ENCODE data around the gene C4orf46. TPM values are rescaled to one million over a fixed set of nuclear protein-coding genes. Genes with fewer than 3 reads are reported as not detected.

C4orf46 gene
- total RNA-seq, 1 donor from 2014 or later, result 16.2 TPM

DNA sequence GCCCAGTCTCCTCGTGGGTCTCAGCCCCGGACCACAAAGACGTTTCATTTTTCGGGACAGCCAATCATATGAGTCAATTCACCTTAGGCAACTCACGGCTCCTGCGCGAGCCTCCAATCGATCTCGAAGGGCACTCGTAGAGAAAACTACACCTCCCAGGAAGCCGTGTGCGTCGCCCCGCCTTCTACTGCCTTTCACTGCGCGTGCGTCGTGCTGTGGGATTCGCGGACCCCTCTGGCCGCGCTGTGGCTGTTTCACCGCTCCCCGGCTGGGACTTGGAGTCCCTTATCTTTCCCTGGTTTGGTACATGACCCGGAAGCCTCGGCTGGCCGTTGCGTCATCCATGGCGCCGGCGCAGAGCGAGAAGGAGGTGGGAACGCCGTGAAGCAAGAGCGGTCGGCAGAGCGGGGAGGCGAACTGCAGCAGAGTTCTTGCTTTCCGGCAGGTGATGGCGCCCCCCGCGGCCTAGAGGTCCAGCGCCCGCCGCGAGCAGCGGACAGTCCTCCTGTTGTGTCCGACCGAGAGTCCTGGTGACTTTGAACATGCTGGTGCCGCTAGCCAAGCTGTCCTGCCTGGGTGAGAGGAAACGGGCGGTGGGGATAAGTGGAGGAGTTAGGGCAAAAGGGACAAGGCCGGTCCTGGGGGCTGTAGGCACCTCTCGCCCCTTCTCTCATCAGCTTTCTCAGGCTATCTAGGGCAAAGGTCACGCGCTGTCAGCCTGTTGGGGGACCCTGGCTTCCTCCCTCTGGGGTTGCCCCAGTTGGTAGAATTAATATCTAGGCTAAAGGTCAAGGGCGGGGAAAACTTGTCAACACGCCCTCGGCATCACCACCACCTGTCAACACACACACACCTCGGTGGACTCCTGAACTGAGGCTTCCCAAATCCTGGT, 474 bp upstream of the C4orf46 start, which contains the start of gene ETFDH:
Gene ETFDH, plus strand, starts transcription at position 382 of the 892 bp plus-strand sequence. Its CDS starts 161 bp downstream, at position 543.
- Mint-ChIP-seq H3K4me1 (peaks cover 25% of the 10 kb centered on the region), H3K4me3 (peak within 1 kb of the TSS; percentile 94), H3K27ac (peak within 1 kb of the TSS; percentile 99), H3K27me3 (ENCODE audit: low read depth) (no peaks in the 10 kb centered on the region), H3K9me3 (no peaks in the 10 kb centered on the region), H3K36me3 (peaks cover 2% of the 10 kb centered on the region)
- TF ChIP-seq, protein P1, sequence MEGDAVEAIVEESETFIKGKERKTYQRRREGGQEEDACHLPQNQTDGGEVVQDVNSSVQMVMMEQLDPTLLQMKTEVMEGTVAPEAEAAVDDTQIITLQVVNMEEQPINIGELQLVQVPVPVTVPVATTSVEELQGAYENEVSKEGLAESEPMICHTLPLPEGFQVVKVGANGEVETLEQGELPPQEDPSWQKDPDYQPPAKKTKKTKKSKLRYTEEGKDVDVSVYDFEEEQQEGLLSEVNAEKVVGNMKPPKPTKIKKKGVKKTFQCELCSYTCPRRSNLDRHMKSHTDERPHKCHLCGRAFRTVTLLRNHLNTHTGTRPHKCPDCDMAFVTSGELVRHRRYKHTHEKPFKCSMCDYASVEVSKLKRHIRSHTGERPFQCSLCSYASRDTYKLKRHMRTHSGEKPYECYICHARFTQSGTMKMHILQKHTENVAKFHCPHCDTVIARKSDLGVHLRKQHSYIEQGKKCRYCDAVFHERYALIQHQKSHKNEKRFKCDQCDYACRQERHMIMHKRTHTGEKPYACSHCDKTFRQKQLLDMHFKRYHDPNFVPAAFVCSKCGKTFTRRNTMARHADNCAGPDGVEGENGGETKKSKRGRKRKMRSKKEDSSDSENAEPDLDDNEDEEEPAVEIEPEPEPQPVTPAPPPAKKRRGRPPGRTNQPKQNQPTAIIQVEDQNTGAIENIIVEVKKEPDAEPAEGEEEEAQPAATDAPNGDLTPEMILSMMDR (IDR thresholded peaks at IDR 0.05; ENCODE audit: unreplicated experiment), result peak; percentile 54
- peak; percentile 94 to 97 for DNase-seq (ENCODE audit: low spot score in 2 of 2, unreplicated experiment in 2 of 2)

DNA sequence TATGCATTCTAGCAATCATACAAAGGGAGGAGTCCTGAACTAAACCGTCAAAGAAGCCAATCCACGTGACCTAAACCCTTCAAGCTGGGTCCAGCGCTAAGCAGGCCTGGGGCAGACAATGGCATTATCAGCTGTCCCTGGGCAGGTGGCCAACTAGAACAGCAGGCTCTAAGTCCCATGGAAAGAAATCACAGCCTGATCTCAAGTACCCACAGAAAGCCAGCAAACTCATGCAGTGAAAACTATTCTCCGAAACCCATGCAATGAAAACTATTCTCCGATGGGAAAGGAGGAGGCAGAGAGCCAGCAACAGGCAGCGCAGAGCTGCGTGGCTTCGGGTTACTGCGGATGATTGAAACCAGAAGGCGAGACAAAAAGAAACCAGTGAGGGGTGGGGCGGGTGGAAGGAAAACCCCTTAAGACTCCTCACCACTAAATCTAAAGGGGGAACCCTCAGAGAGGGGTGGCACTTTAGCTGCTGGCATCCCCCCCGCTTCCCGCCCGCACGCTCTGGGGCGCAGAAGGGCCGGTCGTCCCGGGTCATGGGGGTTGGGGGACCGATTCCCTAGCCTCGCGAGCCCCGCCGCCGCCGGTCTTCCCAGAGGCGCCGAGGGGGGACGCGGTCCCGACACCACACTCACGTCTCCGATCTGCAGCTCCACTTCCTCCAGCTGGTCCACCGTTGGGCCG, 567 bp downstream of the C4orf46 start:
- H3K4me1 Mint-ChIP-seq, result peaks cover 25% of the 10 kb centered on the region
- H3K4me3 Mint-ChIP-seq, result peak overlapping the region; percentile 94
- H3K27ac Mint-ChIP-seq, result peak overlapping the region; percentile 99
- H3K36me3 Mint-ChIP-seq, result peaks cover 4% of the 10 kb centered on the region
- DNase-seq (ENCODE audit: low spot score in 2 of 2, unreplicated experiment in 2 of 2), result peak; percentile 29 to 71
- no peaks in the 10 kb centered on the region for H3K9me3 Mint-ChIP-seq
- H3K27me3 Mint-ChIP-seq (ENCODE audit: low read depth), result no peaks in the 10 kb centered on the region
- TF ChIP-seq, protein P1 (IDR thresholded peaks at IDR 0.05; ENCODE audit: unreplicated experiment), result no peak

DNA sequence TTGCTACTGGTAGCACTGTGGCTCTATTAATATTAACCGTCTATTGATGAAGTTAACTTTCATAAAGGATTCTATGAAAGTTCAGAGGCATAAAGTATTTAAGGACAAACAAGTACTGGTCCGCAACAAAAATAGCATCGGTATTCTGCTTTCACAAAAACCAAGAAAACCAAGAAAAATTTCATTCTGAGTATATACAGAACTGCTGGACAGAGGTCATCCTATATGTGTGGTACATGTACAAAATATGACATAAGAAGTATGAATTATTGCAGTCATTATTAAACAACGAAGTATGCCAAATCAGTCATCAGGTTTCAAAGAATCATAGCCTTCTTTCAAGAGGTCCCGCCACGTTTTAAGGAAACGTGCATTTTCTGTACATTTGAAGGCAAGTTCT, 2.4 kb downstream of the C4orf46 start:
- TF ChIP-seq, protein P1 (IDR thresholded peaks at IDR 0.05; ENCODE audit: unreplicated experiment), result no peak
- peak overlapping the region; percentile 10 for H3K4me3 Mint-ChIP-seq
- H3K27me3 Mint-ChIP-seq (ENCODE audit: low read depth), result no peaks in the 10 kb centered on the region
- H3K27ac Mint-ChIP-seq, result peak overlapping the region; percentile 49
- peaks cover 25% of the 10 kb centered on the region for H3K4me1 Mint-ChIP-seq
- peaks cover 11% of the 10 kb centered on the region for H3K36me3 Mint-ChIP-seq
- H3K9me3 Mint-ChIP-seq, result no peaks in the 10 kb centered on the region
- no peak for DNase-seq (ENCODE audit: low spot score in 2 of 2, unreplicated experiment in 2 of 2)

DNA sequence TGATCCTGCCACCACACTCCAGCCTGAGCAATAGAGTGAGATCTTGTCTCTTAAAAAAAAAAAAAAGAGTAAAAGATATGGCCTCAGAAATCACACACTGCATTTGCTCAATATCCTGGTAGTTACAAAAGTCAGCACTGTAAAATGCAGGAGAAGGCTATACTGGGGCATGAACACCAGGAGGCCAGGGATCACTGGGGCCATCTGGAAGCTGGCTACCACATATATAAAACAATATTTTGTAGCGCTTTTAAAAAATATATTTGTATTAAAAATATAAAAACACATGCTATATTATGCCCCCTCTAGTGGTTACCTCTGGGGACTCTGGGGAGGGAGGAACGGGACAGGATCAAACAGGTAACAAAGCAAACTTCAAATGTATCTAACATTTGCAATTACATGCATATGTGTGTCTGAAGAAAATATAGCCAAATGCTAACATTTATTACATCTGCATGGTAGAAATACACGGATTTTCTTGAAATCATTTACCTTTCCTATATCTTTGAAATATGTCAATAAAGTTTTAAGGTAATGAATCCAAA, 4.0 kb downstream of the C4orf46 start:
- Mint-ChIP-seq H3K4me1 (peaks cover 23% of the 10 kb centered on the region), H3K27ac (peak overlapping the region; percentile 32), H3K27me3 (ENCODE audit: low read depth) (no peaks in the 10 kb centered on the region), H3K4me3 (no peak overlapping the region), H3K9me3 (no peaks in the 10 kb centered on the region), H3K36me3 (peaks cover 11% of the 10 kb centered on the region)
- TF ChIP-seq, protein P1 (IDR thresholded peaks at IDR 0.05; ENCODE audit: unreplicated experiment), result peak; percentile 64
- no peak for DNase-seq (ENCODE audit: low spot score in 2 of 2, unreplicated experiment in 2 of 2)

GRCh38 chr4:158666892-158667291, 4.8 kb downstream of the C4orf46 start:
- no peaks in the 10 kb centered on the region for H3K27me3 Mint-ChIP-seq (ENCODE audit: low read depth)

More at GRCh38 chr4:158666892-158667291, 4.8 kb downstream of the C4orf46 start:
- Mint-ChIP-seq H3K4me3 (no peak overlapping the region), H3K4me1 (peaks cover 16% of the 10 kb centered on the region), H3K27ac (no peak overlapping the region), H3K36me3 (peaks cover 11% of the 10 kb centered on the region), H3K9me3 (no peaks in the 10 kb centered on the region)
- TF ChIP-seq, protein P1 (IDR thresholded peaks at IDR 0.05; ENCODE audit: unreplicated experiment), result no peak
- DNase-seq (ENCODE audit: low spot score in 2 of 2, unreplicated experiment in 2 of 2), result no peak
